GM12864 (cell line): ENCODE data around the gene KCNT2.

Source experiments
- DNase-seq: peaks from one replicate; pipeline ENCODE4 v3.0.0-alpha.2; 2011; ENCODE audit warnings: low read depth
- H3K4me3 ChIP-seq: 2 replicates; pipeline ENCODE4 v1.5.1; 2011; ENCODE audit warnings: mild to moderate bottlenecking, low read depth, low read length, control low read depth
- CTCF ChIP-seq: IDR thresholded peaks from 2 replicates; pipeline ENCODE4 v1.5.1; 2011; ENCODE audit warnings: low read depth, mild to moderate bottlenecking, moderate library complexity, low read length, control low read depth, inconsistent platforms; ENCODE audit errors: missing control alignments

The KCNT2 gene

GRCh38 chr1:196442366-196442765 lies 165.9 kb downstream of the KCNT2 start:
- H3K4me3 ChIP-seq, result no peak overlapping the region
- DNase-seq, result no peak
- TF ChIP-seq CTCF, result no peak

- DNase-seq, result no peak
- TF ChIP-seq CTCF, result no peak
- no peak overlapping the region for H3K4me3 ChIP-seq
Observed at GRCh38 chr1:196440711-196441110, 167.5 kb downstream of the KCNT2 start.

- no peak for TF ChIP-seq CTCF
- DNase-seq, result no peak
Observed at GRCh38 chr1:196438329-196438728, 169.9 kb downstream of the KCNT2 start.

GRCh38 chr1:196437671-196438070 lies 170.6 kb downstream of the KCNT2 start:
- no peak overlapping the region for H3K4me3 ChIP-seq
- no peak for TF ChIP-seq CTCF
- DNase-seq, result no peak

More at GRCh38 chr1:196438329-196438728, 169.9 kb downstream of the KCNT2 start:
- H3K4me3 ChIP-seq, result no peak overlapping the region

GRCh38 chr1:196433000-196433399 lies 175.2 kb downstream of the KCNT2 start:
- no peak overlapping the region for H3K4me3 ChIP-seq
- DNase-seq, result no peak
- no peak for TF ChIP-seq CTCF

- H3K4me3 ChIP-seq, result no peak overlapping the region
- no peak for DNase-seq
Observed at GRCh38 chr1:196427976-196428734, 180.1 kb downstream of the KCNT2 start.

More at GRCh38 chr1:196427976-196428734, 180.1 kb downstream of the KCNT2 start:
- no peak for TF ChIP-seq CTCF
